ENCODE results near the gene SYNPO. TPM values are rescaled to one million over a fixed set of nuclear protein-coding genes. Genes with fewer than 3 reads are reported as not detected.

The SYNPO gene
- total RNA-seq, 1 donor from 2014 or later = 40.2 TPM

- Mint-ChIP-seq H3K36me3 (ENCODE audit: low read depth, unreplicated experiment) (peaks cover 9% of the 10 kb centered on the region), H3K4me3 (ENCODE audit: unreplicated experiment) (no peak overlapping the region), H3K27me3 (ENCODE audit: low read depth, unreplicated experiment) (no peaks in the 10 kb centered on the region), H3K27ac (ENCODE audit: unreplicated experiment) (peak overlapping the region; percentile 96), H3K9me3 (ENCODE audit: unreplicated experiment) (peaks cover 2% of the 10 kb centered on the region), H3K4me1 (ENCODE audit: low read depth, unreplicated experiment) (peaks cover 66% of the 10 kb centered on the region)
- Histone ChIP-seq H3K4me2 (ENCODE audit: low read length) (peak overlapping the region; percentile 86), H3K4me1 (ENCODE audit: insufficient read depth, low read length) (peaks cover 70% of the 10 kb centered on the region), H3K9ac (ENCODE audit: low read length) (peak overlapping the region; percentile 90), H3K9me3 (ENCODE audit: insufficient read depth, low read depth, low read length) (no peaks in the 10 kb centered on the region), H3K79me2 (ENCODE audit: insufficient read depth, low read length) (peaks cover 65% of the 10 kb centered on the region), H3K27ac (ENCODE audit: low read depth, low read length) (peak overlapping the region; percentile 99), H2AFZ (ENCODE audit: low read depth, low read length) (no peak overlapping the region), H3K36me3 (ENCODE audit: insufficient read depth, low read length) (no peaks in the 10 kb centered on the region), H3K27me3 (ENCODE audit: insufficient read depth, low read length) (no peaks in the 10 kb centered on the region), H4K20me1 (ENCODE audit: insufficient read depth, low read length) (peaks cover 45% of the 10 kb centered on the region), H3K4me3 (ENCODE audit: insufficient read depth, low read depth, low read length) (peak overlapping the region; percentile 57)
- TF ChIP-seq EZH2 (IDR thresholded peaks at IDR 0.05; ENCODE audit: insufficient read depth, low read length) = no peak
- no peak for TF ChIP-seq CTCF (IDR thresholded peaks at IDR 0.05; ENCODE audit: insufficient read depth, low read depth, low read length)
- DNase-seq (ENCODE audit: low read depth) (no peak), FAIRE-seq (no peak)
These were observed 2.7 kb downstream of the SYNPO start for GRCh38 chr5:150642991-150643710.

GRCh38 chr5:150644058-150644457, 3.6 kb downstream of the SYNPO start:
- Mint-ChIP-seq H3K27me3 (ENCODE audit: low read depth, unreplicated experiment) (peaks cover 5% of the 10 kb centered on the region), H3K27ac (ENCODE audit: unreplicated experiment) (peak overlapping the region; percentile 91), H3K36me3 (ENCODE audit: low read depth, unreplicated experiment) (peaks cover 18% of the 10 kb centered on the region), H3K4me3 (ENCODE audit: unreplicated experiment) (peak overlapping the region; percentile 74), H3K4me1 (ENCODE audit: low read depth, unreplicated experiment) (peaks cover 61% of the 10 kb centered on the region), H3K9me3 (ENCODE audit: unreplicated experiment) (peaks cover 2% of the 10 kb centered on the region)
- Histone ChIP-seq H3K27ac (ENCODE audit: low read depth, low read length) (no peak overlapping the region), H4K20me1 (ENCODE audit: insufficient read depth, low read length) (peaks cover 54% of the 10 kb centered on the region), H3K4me2 (ENCODE audit: low read length) (peak overlapping the region; percentile 67), H3K4me1 (ENCODE audit: insufficient read depth, low read length) (peaks cover 62% of the 10 kb centered on the region), H3K36me3 (ENCODE audit: insufficient read depth, low read length) (no peaks in the 10 kb centered on the region), H3K79me2 (ENCODE audit: insufficient read depth, low read length) (peaks cover 69% of the 10 kb centered on the region), H3K27me3 (ENCODE audit: insufficient read depth, low read length) (no peaks in the 10 kb centered on the region), H3K9me3 (ENCODE audit: insufficient read depth, low read depth, low read length) (no peaks in the 10 kb centered on the region), H3K9ac (ENCODE audit: low read length) (peak overlapping the region; percentile 40), H2AFZ (ENCODE audit: low read depth, low read length) (no peak overlapping the region), H3K4me3 (ENCODE audit: insufficient read depth, low read depth, low read length) (no peak overlapping the region)
- no peak for DNase-seq (ENCODE audit: low read depth)
- TF ChIP-seq CTCF (IDR thresholded peaks at IDR 0.05; ENCODE audit: insufficient read depth, low read depth, low read length) (no peak), EZH2 (IDR thresholded peaks at IDR 0.05; ENCODE audit: insufficient read depth, low read length) (no peak)
- no peak for FAIRE-seq

- Histone ChIP-seq H3K9me3 (ENCODE audit: insufficient read depth, low read depth, low read length) (no peaks in the 10 kb centered on the region), H3K4me1 (ENCODE audit: insufficient read depth, low read length) (peaks cover 57% of the 10 kb centered on the region), H3K27me3 (ENCODE audit: insufficient read depth, low read length) (no peaks in the 10 kb centered on the region), H3K4me2 (ENCODE audit: low read length) (peak overlapping the region; percentile 67), H4K20me1 (ENCODE audit: insufficient read depth, low read length) (peaks cover 58% of the 10 kb centered on the region), H3K27ac (ENCODE audit: low read depth, low read length) (peak overlapping the region; percentile 5), H3K4me3 (ENCODE audit: insufficient read depth, low read depth, low read length) (no peak overlapping the region), H3K36me3 (ENCODE audit: insufficient read depth, low read length) (no peaks in the 10 kb centered on the region), H2AFZ (ENCODE audit: low read depth, low read length) (no peak overlapping the region), H3K9ac (ENCODE audit: low read length) (peak overlapping the region; percentile 40), H3K79me2 (ENCODE audit: insufficient read depth, low read length) (peaks cover 70% of the 10 kb centered on the region)
- Mint-ChIP-seq H3K36me3 (ENCODE audit: low read depth, unreplicated experiment) (peaks cover 19% of the 10 kb centered on the region), H3K4me1 (ENCODE audit: low read depth, unreplicated experiment) (peaks cover 58% of the 10 kb centered on the region), H3K27me3 (ENCODE audit: low read depth, unreplicated experiment) (peaks cover 6% of the 10 kb centered on the region), H3K9me3 (ENCODE audit: unreplicated experiment) (peaks cover 2% of the 10 kb centered on the region), H3K27ac (ENCODE audit: unreplicated experiment) (peak overlapping the region; percentile 91), H3K4me3 (ENCODE audit: unreplicated experiment) (peak overlapping the region; percentile 74)
- FAIRE-seq (no peak), DNase-seq (ENCODE audit: low read depth) (no peak)
- TF ChIP-seq CTCF (IDR thresholded peaks at IDR 0.05; ENCODE audit: insufficient read depth, low read depth, low read length) (no peak), EZH2 (IDR thresholded peaks at IDR 0.05; ENCODE audit: insufficient read depth, low read length) (no peak)
These were observed 4.1 kb downstream of the SYNPO start for GRCh38 chr5:150644514-150644913.

All from astrocyte (in vitro differentiated cells and primary cell).